Spinal cord (tissue), 10 donors: ENCODE results near the gene ABLIM3. TPM values are rescaled to one million over a fixed set of nuclear protein-coding genes. Genes with fewer than 3 reads are reported as not detected.

Experiments
- DNase-seq, 6 donors: peaks; one replicate each; pipeline versions ENCODE4 v3.0.0 to v3.0.0-alpha.2; 2013 to 2015; ENCODE audit warnings: low spot score in 6 of 6, low read depth in 4 of 6
- H3K27ac ChIP-seq: one replicate; pipeline ENCODE4 v1.5.1; 2013; ENCODE audit warnings: low read depth, low read length, control low read depth
- H3K27me3 ChIP-seq: one replicate; pipeline ENCODE4 v1.6.1; 2013; ENCODE audit warnings: low read length; ENCODE audit not compliant: control insufficient read depth, insufficient read depth
- H3K36me3 ChIP-seq: one replicate; pipeline ENCODE4 v1.6.1; 2013; ENCODE audit warnings: low read length; ENCODE audit not compliant: control insufficient read depth, insufficient read depth
- H3K4me1 ChIP-seq: one replicate; pipeline ENCODE4 v1.6.1; 2013; ENCODE audit warnings: low read length; ENCODE audit not compliant: control insufficient read depth, insufficient read depth
- H3K4me3 ChIP-seq: one replicate; pipeline ENCODE4 v1.5.1; 2013; ENCODE audit warnings: low read depth, low read length, control low read depth
- H3K9me3 ChIP-seq: one replicate; pipeline ENCODE4 v1.6.1; 2013; ENCODE audit warnings: low read length; ENCODE audit not compliant: control insufficient read depth, insufficient read depth
- WGBS: methylation state at CpG from one replicate; pipeline ENCODE4 v1.1.5; 2013; ENCODE audit warnings: missing lambda C conversion rate; ENCODE audit not compliant: insufficient coverage; 5-methylcytosine and 5-hydroxymethylcytosine counted together
- polyA plus RNA-seq, 2 donors: library from polyadenylated mRNA; unstranded; fragments of 120-200 nt; gene quantifications; one replicate each; pipeline ENCODE4 v1.2.1, GENCODE V29; 2013; ENCODE audit not compliant: insufficient read length in 2 of 2
- total RNA-seq, 2 donors: library from RNA; depleted of rRNA in 1 of 2; stranded (reverse); fragments of 120-200 nt in 1 of 2; fragments of >200 nt in 1 of 2; gene quantifications; one replicate each; pipeline versions ENCODE4 v1.2.3 to v1.2.4, GENCODE V29; 2013 to 2014
- donor health status: healthy.

Gene ABLIM3
- total and polyA plus RNA-seq, 4 donors = 32.6 to 94.7 (median 61.3) TPM

DNA sequence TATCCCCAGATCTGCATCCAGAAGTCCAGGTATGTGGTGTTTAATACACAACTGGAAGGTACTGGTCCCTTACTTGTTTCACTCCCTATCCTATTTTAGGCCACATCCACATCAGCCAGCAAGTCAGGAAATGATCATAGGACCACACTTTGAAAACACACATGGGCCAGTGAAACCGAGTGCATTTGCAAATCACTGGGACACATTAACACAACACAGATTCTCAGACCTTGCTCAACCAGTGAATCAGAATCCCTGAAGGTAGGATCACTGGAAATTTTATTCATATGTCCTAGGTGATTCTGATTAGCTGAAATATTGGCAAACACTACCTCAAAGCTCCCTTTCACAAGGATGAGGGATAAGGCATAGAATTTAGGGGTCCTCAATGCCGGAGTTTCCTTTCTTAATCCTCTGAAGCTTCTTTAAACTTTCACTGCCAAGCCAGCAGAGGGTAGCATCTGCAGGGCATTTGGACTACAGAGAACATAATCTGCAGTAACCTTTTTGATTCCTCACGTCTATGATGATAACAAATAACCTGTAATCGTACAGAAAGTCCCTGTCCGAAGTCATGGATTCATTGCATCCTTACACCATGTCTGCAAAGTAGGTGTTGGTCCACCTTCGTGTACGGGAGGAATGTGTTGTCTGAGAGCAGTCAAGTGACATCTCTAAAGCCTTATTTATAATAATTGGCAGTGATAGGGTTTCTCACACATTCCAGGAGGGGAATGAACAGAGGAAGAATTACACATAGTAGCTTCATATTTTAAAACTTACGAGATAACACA lies 11.0 kb upstream of the ABLIM3 start:
- Histone ChIP-seq H3K4me1 (no peaks in the 10 kb centered on the region), H3K9me3 (no peaks in the 10 kb centered on the region), H3K4me3 (no peak overlapping the region), H3K36me3 (no peaks in the 10 kb centered on the region), H3K27me3 (peaks cover 3% of the 10 kb centered on the region), H3K27ac (no peak overlapping the region)
- 75% methylated on average over 2 of the region's 8 CpGs for whole genome bisulfite sequencing
- DNase-seq = no peak

DNA sequence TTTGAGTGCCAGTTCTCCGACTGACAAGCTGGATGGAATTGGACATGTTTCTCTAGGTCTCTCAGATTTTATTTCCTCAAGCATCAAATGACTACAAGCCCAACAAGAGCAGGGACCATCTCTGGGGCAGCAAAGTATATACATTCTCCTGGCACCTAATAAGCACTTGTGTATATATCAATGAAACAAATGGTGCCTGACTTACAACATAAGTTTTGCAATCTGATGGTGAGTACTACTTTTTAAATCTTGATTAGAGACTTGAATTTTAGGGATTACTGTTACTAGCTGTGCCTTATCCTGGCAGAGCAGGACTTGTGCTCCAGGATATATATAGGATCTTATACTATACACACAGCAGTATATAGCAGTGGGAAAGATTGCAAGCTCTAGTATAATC lies 8.8 kb upstream of the ABLIM3 start:
- no peaks in the 10 kb centered on the region for H3K27me3 ChIP-seq
- no peak overlapping the region for H3K27ac ChIP-seq
- no peaks in the 10 kb centered on the region for H3K36me3 ChIP-seq
- no peaks in the 10 kb centered on the region for H3K4me1 ChIP-seq
- no peak for DNase-seq
- WGBS = 100% methylated on average over 1 of the region's 1 CpG
- no peaks in the 10 kb centered on the region for H3K9me3 ChIP-seq
- H3K4me3 ChIP-seq = no peak overlapping the region

DNA sequence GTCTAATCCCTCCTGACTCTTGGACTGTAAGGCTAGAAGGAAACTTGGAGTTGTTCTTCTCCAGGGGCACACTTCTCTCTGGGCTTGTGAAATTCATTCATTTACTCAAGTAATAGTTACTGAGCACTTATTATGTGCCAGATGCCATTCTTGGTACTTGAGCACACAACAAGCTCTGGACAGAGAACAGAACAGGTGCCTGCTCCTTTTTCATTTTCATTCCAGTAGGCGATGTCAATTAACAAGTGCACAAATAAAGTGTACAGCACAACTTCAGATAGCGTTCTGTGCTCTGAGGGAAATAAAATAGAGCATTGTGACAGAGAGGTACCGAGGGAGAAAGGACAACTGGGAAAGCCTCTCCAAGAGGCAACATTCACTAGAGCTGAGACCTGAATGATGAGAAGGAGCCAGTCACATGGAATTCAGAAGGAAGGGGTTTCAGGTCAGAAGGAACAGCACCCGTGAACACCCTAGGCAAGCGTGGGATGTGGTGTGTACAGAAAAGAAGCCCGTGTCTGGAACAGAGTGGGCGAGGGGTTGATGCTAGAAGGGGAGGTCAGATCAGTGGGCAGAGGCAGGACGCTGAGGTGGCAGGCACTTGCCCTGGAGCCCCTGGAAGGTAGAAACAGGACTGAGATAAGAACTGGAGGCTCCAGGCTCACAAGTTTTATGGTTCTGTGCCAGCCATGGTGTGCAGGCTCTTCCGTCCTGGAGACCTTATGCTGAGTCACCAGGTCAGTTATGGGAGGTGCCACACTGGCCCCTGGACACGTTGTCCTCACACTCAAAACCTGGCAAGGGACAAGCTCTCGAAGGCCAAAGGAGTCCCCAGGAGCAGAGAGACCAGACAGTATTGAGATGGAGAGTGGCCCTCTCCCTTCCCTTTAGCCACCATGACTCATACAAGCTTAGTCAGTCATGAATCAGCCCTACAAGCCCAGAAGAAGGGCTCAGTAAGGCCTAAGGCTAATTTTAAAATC lies 7.2 kb upstream of the ABLIM3 start:
- no peak for DNase-seq
- Histone ChIP-seq H3K27me3 (no peaks in the 10 kb centered on the region), H3K4me1 (no peaks in the 10 kb centered on the region), H3K36me3 (no peaks in the 10 kb centered on the region), H3K4me3 (no peak overlapping the region), H3K27ac (no peak overlapping the region), H3K9me3 (no peaks in the 10 kb centered on the region)
- 79% methylated on average over 11 of the region's 11 CpGs for WGBS

DNA sequence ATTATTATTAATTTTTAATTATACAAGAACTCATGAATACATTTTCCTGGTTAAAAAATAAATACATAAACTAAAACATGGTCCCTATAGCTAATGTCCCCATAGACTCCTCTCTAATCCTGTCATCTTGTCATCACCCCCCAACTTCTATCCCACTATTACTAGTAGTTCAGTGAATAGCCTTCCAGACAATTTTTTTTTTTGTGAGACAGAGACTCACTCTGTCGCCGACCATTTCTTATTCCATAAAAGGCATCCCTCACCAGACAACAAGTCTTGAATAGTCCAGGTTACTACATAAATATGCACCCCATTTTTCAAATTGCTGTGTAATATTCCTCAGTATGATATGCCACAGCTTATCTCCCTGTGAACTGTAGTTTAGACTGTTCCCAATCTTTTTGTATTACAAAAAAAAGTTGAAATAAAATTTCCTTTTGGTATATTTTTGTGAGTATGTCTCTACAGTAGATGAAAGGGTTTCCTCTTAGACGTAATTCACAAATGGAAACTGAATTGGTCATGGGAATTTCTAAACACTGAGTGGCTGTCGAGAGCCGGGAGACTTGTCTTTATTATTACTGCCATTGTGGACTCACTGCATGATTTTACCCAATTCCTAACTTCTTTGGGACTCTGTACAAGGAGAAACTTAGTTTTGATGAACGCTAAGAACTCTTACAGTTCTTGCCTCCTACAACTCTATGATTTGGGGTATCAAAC lies 6.4 kb upstream of the ABLIM3 start:
- no peaks in the 10 kb centered on the region for H3K27me3 ChIP-seq
- H3K36me3 ChIP-seq = no peaks in the 10 kb centered on the region
- no peaks in the 10 kb centered on the region for H3K4me1 ChIP-seq
- H3K9me3 ChIP-seq = no peaks in the 10 kb centered on the region
- WGBS = 76% methylated on average over 5 of the region's 6 CpGs
- H3K4me3 ChIP-seq = no peak overlapping the region
- no peak overlapping the region for H3K27ac ChIP-seq
- DNase-seq = no peak

DNA sequence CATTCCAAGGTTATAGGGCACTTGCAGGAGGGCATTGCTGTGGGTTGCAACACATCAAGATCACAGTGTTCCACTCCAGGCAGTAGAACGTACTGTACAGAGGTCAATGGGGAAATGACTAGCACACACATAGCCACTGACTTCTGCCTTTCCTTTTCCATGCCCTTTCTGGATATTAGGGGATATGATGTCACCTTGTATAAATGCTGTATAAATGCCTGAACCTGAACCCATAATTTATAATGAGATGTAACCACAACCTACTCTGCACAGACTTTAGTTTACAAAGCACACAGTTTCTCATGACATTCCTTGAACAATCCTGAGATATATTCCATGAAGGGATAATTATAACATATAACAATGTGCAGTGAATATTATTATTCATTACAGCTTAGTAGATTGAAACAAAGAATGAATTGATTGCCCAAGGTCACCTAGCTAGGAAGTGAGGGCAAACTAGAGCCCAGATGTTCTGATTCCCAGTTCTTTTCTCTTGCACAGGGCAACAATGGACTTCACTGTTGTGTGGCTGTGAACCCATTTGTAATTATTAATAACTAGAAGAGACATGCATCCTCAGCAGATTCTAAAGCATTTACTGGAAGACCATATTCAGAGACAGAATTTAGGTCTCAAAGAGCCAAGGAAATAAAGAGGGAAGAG lies 5.6 kb upstream of the ABLIM3 start:
- H3K4me1 ChIP-seq = peaks cover 1% of the 10 kb centered on the region
- H3K27ac ChIP-seq = peak overlapping the region; percentile 40
- no CpG with 5 or more reads among the region's 1 CpG for WGBS
- no peaks in the 10 kb centered on the region for H3K36me3 ChIP-seq
- DNase-seq = no peak
- H3K9me3 ChIP-seq = no peaks in the 10 kb centered on the region
- H3K27me3 ChIP-seq = no peaks in the 10 kb centered on the region
- no peak overlapping the region for H3K4me3 ChIP-seq

DNA sequence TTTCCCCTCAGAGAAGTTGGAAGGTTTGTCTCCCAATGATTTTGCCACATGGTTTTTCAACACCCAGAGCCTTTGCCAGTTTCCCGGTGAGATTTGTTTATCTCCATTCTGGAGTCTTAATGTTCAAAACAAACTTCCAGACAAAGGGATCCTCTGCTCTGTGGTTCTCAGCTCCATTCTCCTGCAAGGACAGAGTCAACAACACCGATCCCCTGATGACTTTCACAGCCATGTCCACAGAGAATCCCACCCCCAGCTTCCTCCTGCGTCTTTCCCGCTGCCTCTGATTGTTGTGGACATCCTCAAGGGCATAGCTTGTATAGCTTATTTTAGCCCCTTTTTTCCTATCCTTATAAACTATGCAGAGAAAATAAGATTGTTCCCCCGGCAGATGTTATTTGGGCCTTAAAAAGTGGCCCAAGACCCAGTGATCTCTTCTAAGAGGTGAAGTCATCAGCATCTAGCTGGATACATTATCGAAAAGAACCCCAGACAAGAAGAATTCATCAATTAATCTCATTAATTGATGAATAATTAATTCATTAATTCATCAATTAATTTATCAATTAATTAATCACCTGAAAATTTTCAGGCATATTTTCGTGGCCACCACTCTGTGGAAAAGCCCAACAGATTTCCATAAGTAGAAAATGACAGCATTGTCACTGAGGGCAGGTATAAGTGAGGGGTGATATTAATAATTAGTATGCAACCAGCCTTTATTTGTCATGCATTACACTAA lies 2.9 kb upstream of the ABLIM3 start:
- H3K27me3 ChIP-seq = peaks cover 3% of the 10 kb centered on the region
- H3K27ac ChIP-seq = no peak overlapping the region
- H3K9me3 ChIP-seq = no peaks in the 10 kb centered on the region
- no peak overlapping the region for H3K4me3 ChIP-seq
- no peaks in the 10 kb centered on the region for H3K36me3 ChIP-seq
- DNase-seq = no peak
- 67% methylated on average over 2 of the region's 7 CpGs for WGBS
- peaks cover 19% of the 10 kb centered on the region for H3K4me1 ChIP-seq

DNA sequence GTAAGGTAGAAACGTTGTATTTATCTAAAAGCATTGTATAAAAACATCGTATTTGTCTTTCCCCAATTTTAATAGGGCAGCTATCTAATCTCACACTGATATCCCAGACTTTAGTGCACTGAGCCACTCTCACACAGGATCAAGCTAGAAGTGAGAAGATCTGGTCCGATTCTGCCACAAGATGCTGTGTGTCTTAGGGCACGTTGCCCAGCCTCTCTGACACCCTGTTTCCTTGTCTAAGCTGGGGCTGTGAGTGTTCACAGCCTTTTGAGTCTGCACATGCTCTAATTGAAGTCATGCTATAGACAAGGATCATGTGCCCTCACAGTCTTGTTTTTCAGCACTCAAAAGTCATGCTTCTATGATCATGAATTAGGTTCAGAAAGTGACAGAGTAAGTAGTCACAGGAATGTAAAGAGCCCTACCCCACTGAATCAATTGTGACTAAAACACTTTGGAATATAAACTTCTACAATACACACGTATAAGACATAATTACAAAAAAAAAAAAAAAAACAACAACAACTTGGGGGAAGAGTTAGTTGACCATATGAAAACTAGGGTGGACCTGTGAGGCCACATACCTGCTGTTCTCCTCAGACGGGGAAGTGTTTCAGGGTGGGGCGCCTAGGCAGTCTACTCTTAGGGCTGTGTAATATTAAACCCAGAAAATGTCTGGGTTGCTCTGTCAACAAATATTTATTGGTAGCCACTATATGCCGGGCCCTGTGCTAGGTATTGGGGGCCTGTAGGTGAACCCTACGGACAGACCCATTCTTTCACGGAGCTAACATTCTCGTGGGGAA lies 893 bp upstream of the ABLIM3 start:
- 79% methylated on average over 5 of the region's 11 CpGs for WGBS
- Histone ChIP-seq H3K4me3 (no peak overlapping the region), H3K27me3 (peaks cover 3% of the 10 kb centered on the region), H3K4me1 (peaks cover 19% of the 10 kb centered on the region), H3K9me3 (no peaks in the 10 kb centered on the region), H3K36me3 (no peaks in the 10 kb centered on the region), H3K27ac (no peak overlapping the region)
- DNase-seq = no peak
